ENCODE measurements around the gene ITPR3. TPM values are rescaled to one million over a fixed set of nuclear protein-coding genes. Genes with fewer than 3 reads are reported as not detected.
A peak's percentile ranks its signal among the peaks of the same experiment; 100 is the strongest.

Gene ITPR3
- total RNA-seq, 1 donor from 2014 or later = 17.8 TPM

GRCh38 chr6:33713786-33714185 lies 92.7 kb downstream of the ITPR3 start:
- no peak for DNase-seq (ENCODE audit: low read depth in 2 of 2)

- no peak for DNase-seq (ENCODE audit: low read depth in 2 of 2)
These were observed 93.4 kb downstream of the ITPR3 start for GRCh38 chr6:33714385-33715040.

DNA sequence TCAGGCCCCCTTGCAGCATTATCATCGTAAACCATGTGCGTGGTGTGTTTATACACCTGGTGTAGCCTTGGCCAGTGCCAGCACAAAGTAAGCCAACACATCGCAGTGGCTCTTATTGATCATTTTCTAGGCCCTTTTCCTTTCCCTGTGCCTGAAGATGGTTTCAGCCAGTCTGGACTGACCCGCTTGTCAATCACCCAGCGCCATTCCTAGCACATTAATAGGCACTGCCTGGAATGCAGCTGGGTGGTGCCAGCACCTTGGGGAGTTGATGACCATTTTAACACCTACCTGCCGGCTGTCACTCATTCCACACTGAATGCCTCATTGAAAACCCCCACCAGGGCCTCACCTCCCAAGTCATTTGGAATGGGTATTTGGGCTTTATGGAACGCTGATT lies 95.3 kb downstream of the ITPR3 start:
- no peak for DNase-seq (ENCODE audit: low read depth in 2 of 2)

DNA sequence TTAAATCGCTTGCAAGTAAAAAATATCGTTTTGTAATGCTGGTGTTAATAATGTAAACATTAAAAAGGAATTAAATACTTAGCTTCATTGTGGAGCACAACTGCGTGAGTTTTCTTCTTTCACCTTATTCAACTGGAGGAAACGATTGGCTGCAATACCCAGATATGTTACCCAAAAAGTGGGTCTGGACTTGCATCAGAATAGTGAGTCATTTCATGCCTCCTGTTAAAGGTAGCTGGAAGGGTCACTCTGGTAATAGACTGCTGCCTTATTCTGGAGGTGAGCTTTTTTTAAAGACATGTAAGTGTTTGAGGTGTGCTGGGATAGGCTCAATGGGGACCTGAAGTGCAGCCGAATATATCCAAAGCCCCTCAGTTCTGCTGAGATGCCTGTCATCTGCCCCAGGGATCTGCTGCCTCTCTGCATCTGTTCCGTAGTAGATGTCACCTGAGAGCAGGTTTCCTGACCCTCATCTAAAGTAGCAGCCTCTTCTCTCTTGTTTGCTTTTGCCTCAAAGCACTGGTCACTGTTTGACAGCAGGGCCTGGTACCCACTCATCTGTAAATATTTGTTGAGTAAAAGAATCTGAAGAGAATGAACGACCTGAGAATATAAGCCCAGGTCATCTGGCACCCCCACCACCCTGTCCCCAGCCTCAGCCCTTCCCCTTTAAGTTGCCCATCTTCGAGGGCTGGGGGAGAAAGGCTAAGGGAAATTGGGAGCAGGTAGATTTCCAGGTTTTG lies 95.9 kb downstream of the ITPR3 start:
- no peak for DNase-seq (ENCODE audit: low read depth in 2 of 2)

DNA sequence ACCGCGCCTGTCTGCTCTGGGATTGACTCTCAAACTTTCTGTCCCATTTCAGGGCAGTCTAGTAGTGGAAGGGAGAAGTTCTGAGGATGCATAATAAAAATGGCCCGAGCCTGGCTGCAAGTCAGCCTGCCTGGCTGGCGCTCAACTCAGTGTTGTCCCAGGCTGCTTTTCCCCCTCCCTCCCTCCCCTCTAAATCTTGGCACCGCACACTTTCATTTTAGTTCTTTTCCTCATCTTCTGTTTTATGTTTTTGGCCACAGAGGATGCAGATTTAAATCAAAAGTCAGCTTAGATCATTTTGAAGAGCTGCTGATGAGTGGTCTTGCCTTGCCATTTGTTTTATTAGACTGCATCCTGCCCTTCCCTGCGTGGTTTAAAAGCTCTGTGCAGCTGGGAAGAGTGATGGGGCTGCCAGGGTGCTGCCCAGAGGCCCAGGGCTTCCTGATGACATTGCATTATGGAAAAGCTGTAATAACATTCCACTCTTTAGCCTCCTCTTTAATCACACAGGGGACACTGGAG lies 96.9 kb downstream of the ITPR3 start:
- peak in 1 of 2 donors; percentile 15 for DNase-seq (ENCODE audit: low read depth in 2 of 2)

GRCh38 chr6:33718713-33719112 lies 97.6 kb downstream of the ITPR3 start:
- no peak for DNase-seq (ENCODE audit: low read depth in 2 of 2)

- no peak for DNase-seq (ENCODE audit: low read depth in 2 of 2)
These were observed 98.3 kb downstream of the ITPR3 start for GRCh38 chr6:33719326-33719987.

DNA sequence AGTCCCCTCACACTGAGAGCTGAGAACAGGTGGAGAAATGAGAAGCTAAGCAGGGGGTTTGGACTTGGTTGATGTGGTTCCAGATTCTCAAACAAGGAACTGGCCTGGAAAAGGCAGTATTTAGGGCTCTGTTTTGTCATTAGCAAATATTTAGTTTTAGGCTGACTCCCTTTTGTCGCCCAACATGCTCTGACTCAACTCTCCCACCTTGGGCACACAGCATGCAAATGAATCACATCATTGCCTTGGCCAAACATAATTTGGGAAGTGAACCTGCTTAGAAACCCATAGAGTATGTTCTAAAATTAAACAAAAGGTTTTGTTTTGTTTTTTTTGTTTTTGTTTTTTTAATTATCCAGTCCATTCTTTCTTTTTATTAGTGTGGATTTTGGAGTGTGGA lies 99.9 kb downstream of the ITPR3 start:
- no peak for DNase-seq (ENCODE audit: low read depth in 2 of 2)

GRCh38 chr6:33721508-33721907 lies 100.4 kb downstream of the ITPR3 start:
- no peak for DNase-seq (ENCODE audit: low read depth in 2 of 2)

DNA sequence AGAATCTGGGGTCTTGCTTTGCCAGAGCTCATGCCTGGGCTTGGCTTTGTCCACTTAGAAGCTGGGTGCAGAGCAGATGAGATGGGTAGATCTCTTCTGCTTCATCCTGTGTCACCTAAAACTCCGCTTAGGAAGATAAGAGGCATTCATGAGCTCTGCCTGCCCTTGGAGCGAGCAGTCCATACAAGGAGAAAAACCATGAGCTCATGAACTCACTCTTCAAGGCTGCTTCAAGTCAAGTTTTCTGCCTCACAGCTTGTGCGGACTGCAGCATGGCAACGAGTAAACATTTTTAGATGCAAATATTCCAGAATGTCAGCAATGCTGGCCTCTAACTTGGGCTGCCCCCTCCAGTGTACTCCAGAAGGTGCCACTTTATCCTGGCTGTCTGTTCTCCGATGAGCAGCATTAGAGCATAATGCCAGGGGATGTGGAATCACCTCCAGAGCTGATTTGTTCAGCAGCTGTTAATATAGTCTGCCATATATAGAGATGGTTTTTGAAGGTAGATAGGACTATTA lies 101.0 kb downstream of the ITPR3 start:
- DNase-seq (ENCODE audit: low read depth in 2 of 2) = no peak

DNA sequence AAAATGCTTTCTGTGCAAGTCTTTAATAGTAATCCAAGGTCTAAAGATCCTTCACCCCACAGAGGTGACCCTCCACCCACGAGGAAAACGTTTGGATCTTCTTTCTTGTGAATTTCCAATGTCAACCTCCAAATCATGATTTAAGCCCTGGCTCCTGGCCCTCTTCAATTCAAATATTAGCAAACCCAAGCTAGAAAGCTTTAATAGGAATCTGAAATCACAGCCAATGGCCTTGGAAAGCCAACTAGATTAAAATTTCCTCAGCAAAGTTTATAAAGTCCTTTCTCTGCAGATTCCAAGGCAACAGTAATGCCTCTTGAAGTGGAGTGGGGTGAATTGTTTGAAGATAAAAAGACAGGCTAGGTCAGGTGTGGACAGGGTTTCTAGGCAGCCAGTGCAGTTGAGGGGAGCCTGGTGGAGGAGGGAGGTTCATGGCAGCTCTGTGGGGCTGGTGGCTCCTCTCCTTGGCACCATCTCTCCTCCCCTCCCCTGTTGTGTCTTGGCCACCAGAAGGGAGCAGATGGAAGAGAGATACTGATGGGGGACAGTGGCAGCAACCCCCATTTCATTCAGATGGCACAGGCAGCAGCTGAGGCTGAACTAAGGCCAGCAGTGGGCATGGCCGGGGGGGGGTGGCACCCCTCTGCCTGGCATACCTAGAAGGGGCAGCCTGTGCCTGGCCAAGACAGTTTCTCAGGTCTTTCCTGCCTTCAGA lies 102.4 kb downstream of the ITPR3 start:
- no peak for DNase-seq (ENCODE audit: low read depth in 2 of 2)

DNA sequence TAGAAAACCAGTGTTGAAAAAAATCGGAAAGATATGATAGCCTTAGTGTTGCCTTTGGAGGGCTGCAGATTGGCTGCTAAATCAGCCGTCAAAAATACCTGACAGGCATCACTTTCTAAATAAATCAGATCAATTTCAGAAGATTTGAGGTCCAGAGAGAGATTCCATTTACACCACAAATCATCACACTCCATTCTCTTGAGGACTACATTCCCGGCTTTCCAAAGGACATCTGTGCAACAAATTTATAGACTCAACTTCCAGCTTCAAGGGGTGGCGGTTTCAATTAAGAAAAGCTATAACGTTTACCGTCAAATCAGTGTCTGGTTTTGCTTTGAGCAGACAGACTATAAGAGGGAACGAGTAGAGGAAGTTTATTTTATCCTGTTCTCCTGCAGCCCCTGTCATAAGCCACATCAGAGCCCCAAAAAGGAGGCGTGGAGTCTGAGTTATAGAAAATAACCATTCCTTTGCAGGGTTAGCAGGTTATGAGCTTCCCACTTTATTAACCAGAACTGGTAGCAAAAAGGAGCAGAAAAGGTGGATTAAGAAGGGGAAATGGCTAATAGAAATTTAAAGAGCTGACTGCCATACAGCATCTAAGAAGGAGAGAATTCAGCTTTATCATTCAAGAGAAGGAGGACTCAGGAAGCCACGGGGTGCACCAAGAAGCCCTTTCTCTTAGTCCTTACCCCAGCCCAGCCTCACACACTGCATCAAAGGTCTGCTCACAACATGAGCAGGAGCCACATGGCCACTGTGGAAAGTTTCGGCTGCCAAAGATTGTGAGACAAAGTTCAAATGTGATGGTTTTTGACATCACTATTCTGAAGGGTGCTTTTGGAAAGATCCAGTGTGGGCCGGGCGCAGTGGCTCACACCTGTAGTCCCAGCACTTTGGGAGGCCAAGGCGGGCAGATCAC lies 103.2 kb downstream of the ITPR3 start:
- no peak for DNase-seq (ENCODE audit: low read depth in 2 of 2)

- no peak for DNase-seq (ENCODE audit: low read depth in 2 of 2)
These were observed 104.1 kb downstream of the ITPR3 start for GRCh38 chr6:33725222-33725621.

GRCh38 chr6:33725891-33726673 lies 105.0 kb downstream of the ITPR3 start:
- DNase-seq (ENCODE audit: low read depth in 2 of 2) = no peak

DNA sequence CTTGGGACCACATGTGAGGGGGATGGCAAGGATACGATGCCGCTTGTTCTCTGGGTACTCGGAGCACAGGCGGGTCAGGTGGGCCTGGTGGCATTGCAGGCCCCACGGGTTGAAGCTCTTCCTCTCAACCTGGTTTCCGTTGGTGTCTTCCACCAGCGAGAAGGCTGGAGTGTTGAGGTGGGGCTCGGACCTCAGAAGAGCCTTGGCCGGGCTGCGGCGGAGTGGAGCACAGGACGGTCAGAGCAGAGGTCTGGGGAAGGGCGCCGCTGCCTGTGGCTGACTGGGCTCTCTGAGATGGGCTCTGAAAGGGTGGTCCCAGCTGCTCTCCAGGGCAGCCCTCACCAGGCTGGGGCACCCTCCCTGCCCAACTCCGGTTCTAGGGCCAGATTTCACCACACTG lies 105.6 kb downstream of the ITPR3 start:
- DNase-seq (ENCODE audit: low read depth in 2 of 2) = no peak

GRCh38 chr6:33727126-33727525 lies 106.0 kb downstream of the ITPR3 start:
- no peak for DNase-seq (ENCODE audit: low read depth in 2 of 2)

DNA sequence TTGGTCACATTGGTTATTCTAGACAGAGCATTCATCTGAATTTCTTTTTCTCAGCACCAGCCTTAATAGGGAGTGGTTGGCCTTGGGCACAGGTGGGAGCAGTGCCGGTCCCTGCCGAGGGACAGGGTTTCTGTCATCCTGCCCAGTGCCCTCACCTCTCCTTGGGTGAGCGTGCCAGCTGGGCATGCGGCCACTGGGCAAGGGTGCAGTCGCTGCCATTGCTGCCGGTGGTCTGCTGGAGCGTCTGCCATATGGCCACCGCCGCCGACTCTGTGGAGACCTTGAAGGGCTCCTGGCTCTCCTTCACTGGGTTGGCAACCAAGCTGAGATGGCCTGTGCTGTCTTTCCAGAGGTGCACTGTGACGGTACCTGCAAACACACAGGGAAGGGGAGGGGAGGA lies 106.8 kb downstream of the ITPR3 start:
- DNase-seq (ENCODE audit: low read depth in 2 of 2) = no peak

GRCh38 chr6:33728438-33728837 lies 107.3 kb downstream of the ITPR3 start:
- no peak for DNase-seq (ENCODE audit: low read depth in 2 of 2)

GRCh38 chr6:33729059-33729458 lies 107.9 kb downstream of the ITPR3 start:
- DNase-seq (ENCODE audit: low read depth in 2 of 2) = no peak

DNA sequence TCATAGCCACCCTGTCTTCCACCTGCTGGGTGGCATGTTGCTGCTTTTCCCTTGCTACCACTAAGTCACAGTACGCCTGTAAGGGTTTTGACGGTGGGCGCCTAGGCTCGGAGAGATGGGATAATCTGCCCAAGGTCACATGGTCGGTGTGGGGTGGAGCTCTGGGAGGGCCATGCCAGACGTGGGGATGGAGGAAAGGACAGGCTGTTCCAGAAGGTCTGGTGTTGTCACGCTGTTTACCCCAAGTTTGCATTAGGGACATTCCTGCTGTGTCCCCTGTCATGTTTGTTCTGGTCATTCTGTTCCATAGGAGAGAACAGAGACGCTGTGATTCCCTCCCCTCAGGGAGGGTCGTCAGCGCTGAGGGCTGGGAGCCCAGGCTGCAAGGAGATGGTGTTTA lies 109.5 kb downstream of the ITPR3 start:
- DNase-seq (ENCODE audit: low read depth in 2 of 2) = no peak
